ENCODE results near the gene SSC4D.

GRCh38 chr7:76394957-76395356, 14.5 kb downstream of the SSC4D start:
- TF ChIP-seq POLR2AphosphoS5 (IDR thresholded peaks at IDR 0.05) (no peak), CTCF (IDR thresholded peaks at IDR 0.05) (no peak)
